B cell (primary cell): ENCODE measurements around the gene SMIM14.

Experiments used
- CTCF ChIP-seq: fragments of 200-600 bp; IDR thresholded peaks from one replicate; pipeline ENCODE4 v1.8.0; 2022; ENCODE audit warnings: antibody characterized with exemption, mild to moderate bottlenecking
- EZH2 ChIP-seq: IDR thresholded peaks from 2 replicates; pipeline ENCODE4 v1.6.1; 2012; ENCODE audit warnings: borderline replicate concordance, low read depth, mild to moderate bottlenecking, moderate library complexity, low read length; ENCODE audit not compliant: insufficient read depth, poor library complexity, severe bottlenecking

GRCh38 chr4:39608451-39608850 is 30.2 kb downstream of the SMIM14 start:
- no peak for TF ChIP-seq CTCF
- TF ChIP-seq EZH2, result no peak
